ENCODE measurements around the gene ASPG. TPM values are rescaled to one million over a fixed set of nuclear protein-coding genes. Genes with fewer than 3 reads are reported as not detected.
A peak's percentile ranks its signal among the peaks of the same experiment; 100 is the strongest.

The ASPG gene
- total RNA-seq, 1 donor from 2014 or later: not detected

GRCh38 chr14:104081951-104082464, 3.5 kb upstream of the ASPG start:
- Mint-ChIP-seq H3K27ac (no peak overlapping the region), H3K4me1 (ENCODE audit: unreplicated experiment) (peaks cover 5% of the 10 kb centered on the region), H3K9me3 (no peaks in the 10 kb centered on the region), H3K4me3 (no peak overlapping the region), H3K27me3 (peaks cover 27% of the 10 kb centered on the region), H3K36me3 (no peaks in the 10 kb centered on the region)
- TF ChIP-seq CTCF (conservative IDR thresholded peaks at IDR 0.05): no peak
- peak; percentile 67 for DNase-seq (ENCODE audit: extremely low spot score, unreplicated experiment)

GRCh38 chr14:104082807-104083206, 2.7 kb upstream of the ASPG start:
- no peaks in the 10 kb centered on the region for H3K36me3 Mint-ChIP-seq
- peaks cover 25% of the 10 kb centered on the region for H3K27me3 Mint-ChIP-seq
- peak; percentile 57 for DNase-seq (ENCODE audit: extremely low spot score, unreplicated experiment)
- no peak overlapping the region for H3K27ac Mint-ChIP-seq
- no peaks in the 10 kb centered on the region for H3K9me3 Mint-ChIP-seq
- no peak for TF ChIP-seq CTCF (conservative IDR thresholded peaks at IDR 0.05)
- H3K4me3 Mint-ChIP-seq: no peak overlapping the region
- H3K4me1 Mint-ChIP-seq (ENCODE audit: unreplicated experiment): peaks cover 3% of the 10 kb centered on the region

- H3K36me3 Mint-ChIP-seq: no peaks in the 10 kb centered on the region
- TF ChIP-seq CTCF (conservative IDR thresholded peaks at IDR 0.05): no peak
- peaks cover 22% of the 10 kb centered on the region for H3K27me3 Mint-ChIP-seq
- H3K27ac Mint-ChIP-seq: no peak overlapping the region
- DNase-seq (ENCODE audit: extremely low spot score, unreplicated experiment): peak; percentile 59
- H3K4me3 Mint-ChIP-seq: no peak overlapping the region
- H3K4me1 Mint-ChIP-seq (ENCODE audit: unreplicated experiment): no peaks in the 10 kb centered on the region
- H3K9me3 Mint-ChIP-seq: no peaks in the 10 kb centered on the region
Observed at GRCh38 chr14:104084251-104085002, 1.1 kb upstream of the ASPG start.

GRCh38 chr14:104085889-104086201, 345 bp downstream of the ASPG start:
- DNase-seq (ENCODE audit: extremely low spot score, unreplicated experiment): no peak
- H3K27me3 Mint-ChIP-seq: peaks cover 22% of the 10 kb centered on the region
- no peak for TF ChIP-seq CTCF (conservative IDR thresholded peaks at IDR 0.05)
- H3K36me3 Mint-ChIP-seq: no peaks in the 10 kb centered on the region
- no peaks in the 10 kb centered on the region for H3K4me1 Mint-ChIP-seq (ENCODE audit: unreplicated experiment)
- H3K9me3 Mint-ChIP-seq: no peaks in the 10 kb centered on the region
- H3K27ac Mint-ChIP-seq: no peak overlapping the region
- no peak overlapping the region for H3K4me3 Mint-ChIP-seq

- H3K4me3 Mint-ChIP-seq: no peak overlapping the region
- H3K9me3 Mint-ChIP-seq: no peaks in the 10 kb centered on the region
- no peak overlapping the region for H3K27ac Mint-ChIP-seq
- no peak for TF ChIP-seq CTCF (conservative IDR thresholded peaks at IDR 0.05)
- H3K4me1 Mint-ChIP-seq (ENCODE audit: unreplicated experiment): no peaks in the 10 kb centered on the region
- H3K27me3 Mint-ChIP-seq: peaks cover 22% of the 10 kb centered on the region
- no peak for DNase-seq (ENCODE audit: extremely low spot score, unreplicated experiment)
- no peaks in the 10 kb centered on the region for H3K36me3 Mint-ChIP-seq
Observed at GRCh38 chr14:104086210-104086660, 735 bp downstream of the ASPG start.
